Measurements from ENCODE around the gene FANCB.

FANCB gene

DNA sequence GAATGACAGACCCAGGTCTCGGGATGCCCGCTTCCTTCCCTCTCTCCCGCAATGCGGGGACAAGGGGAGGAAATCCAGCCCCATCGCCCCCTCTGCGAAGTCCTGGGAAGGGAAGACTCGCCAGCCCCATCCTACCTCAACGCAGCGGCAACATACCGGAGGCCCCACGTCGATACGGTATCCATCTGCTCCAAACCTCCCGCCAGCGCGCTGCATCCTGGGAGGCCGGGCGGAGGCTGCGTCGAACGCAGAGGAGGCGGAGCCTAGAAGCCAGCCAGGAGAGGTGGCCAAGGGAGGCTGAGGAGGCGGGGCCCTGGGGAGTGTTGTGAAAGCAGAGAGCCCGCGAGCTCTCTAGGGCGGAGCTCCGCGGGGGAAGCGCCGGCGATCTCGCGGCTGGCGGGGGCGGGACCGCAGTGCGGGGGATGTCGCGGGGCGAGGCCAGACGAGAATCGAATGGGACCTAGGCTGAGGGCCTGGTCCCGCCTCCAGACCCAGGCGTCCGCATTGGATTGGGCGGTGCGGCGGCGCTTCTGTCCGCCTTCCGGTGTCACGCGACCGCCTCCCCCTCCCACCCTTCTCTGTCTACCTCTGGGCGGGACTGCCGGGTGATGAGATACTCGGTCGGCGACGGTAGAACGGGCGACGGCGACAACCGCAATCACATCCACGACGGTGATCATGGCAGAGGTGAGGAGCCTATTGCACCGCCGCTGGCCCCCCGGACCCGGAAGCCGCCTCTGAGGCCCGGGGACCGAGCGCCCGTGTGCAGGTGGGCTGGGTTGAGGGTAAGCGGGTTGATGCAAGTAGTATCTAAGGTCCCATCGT lies at the start of gene FANCB, which contains the start of gene MOSPD2:
Gene FANCB, minus strand, starts transcription at position 219 of the 825 bp plus-strand sequence. CDS start 7,559 bp downstream, outside the sequence.
Gene MOSPD2, plus strand, starts transcription at position 571 of the 825 bp plus-strand sequence. Its CDS starts 108 bp downstream, at position 679.
- H3K27ac ChIP-seq (ENCODE audit: extremely low read depth, low read depth, low read length) = peak within 1 kb of the TSS; percentile 70
- ChIA-PET POLR2A (interaction anchor here (0.8 kb wide), 2 partner anchors 13 to 285 kb away, joined by 3 read pairs; no protein-coding TSS in a partner anchor), CTCF (no interaction called here)
- H3K9me3 ChIP-seq (ENCODE audit: control insufficient read depth, insufficient read depth, low read depth, low read length) = no peaks in the 10 kb centered on the region
- H3K36me3 ChIP-seq (ENCODE audit: control insufficient read depth in 2 of 2, insufficient read depth in 1 of 2, low read length in 2 of 2) = peaks cover 0 to 9% of the 10 kb centered on the region in 2 experiments; a peak in 2 of 3 replicates
- peak within 1 kb of the TSS; percentile 78 for H3K4me3 ChIP-seq (ENCODE audit: low read depth, low read length)
- H3K4me1 ChIP-seq (ENCODE audit: control insufficient read depth, insufficient read depth, low read length) = no peaks in the 10 kb centered on the region
- TF ChIP-seq TCF7L2 (IDR thresholded peaks at IDR 0.05; ENCODE audit: borderline replicate concordance, low read depth, low read length) (no peak), KLF9 (tag by site-specific recombination; IDR thresholded peaks at IDR 0.05; ENCODE audit: low read depth) (0 out of 2 replicates have a peak, but pooled peaks have one; percentile 41), GLIS2 (tag by site-specific recombination; IDR thresholded peaks at IDR 0.05) (peak; percentile 92), ZNF843 (tag by site-specific recombination; IDR thresholded peaks at IDR 0.05) (no peak), YY2 (tag by site-specific recombination; IDR thresholded peaks at IDR 0.05) (no peak), ZNF362 (tag by site-specific recombination; IDR thresholded peaks at IDR 0.05) (no peak), ZNF24 (tag by site-specific recombination; IDR thresholded peaks at IDR 0.05) (no peak), ZNF366 (tag by site-specific recombination; conservative IDR thresholded peaks at IDR 0.05) (peak; percentile 40; the same call in 1 of the 2 replicates), ZBTB17 (tag by site-specific recombination; IDR thresholded peaks at IDR 0.05) (peak; percentile 69), SP7 (tag by site-specific recombination; IDR thresholded peaks at IDR 0.05) (peak; percentile 25; the same call in 1 of the 2 replicates), ZNF677 (tag by site-specific recombination; IDR thresholded peaks at IDR 0.05) (no peak), ZNF132 (tag by site-specific recombination; IDR thresholded peaks at IDR 0.05; ENCODE audit: borderline replicate concordance) (no peak), GLIS1 (tag by site-specific recombination; IDR thresholded peaks at IDR 0.05) (peak; percentile 66), ZNF426 (tag by site-specific recombination; IDR thresholded peaks at IDR 0.05) (no peak), ZNF341 (tag by site-specific recombination; IDR thresholded peaks at IDR 0.05; ENCODE audit: low read depth) (peak; percentile 75), ZNF768 (tag by site-specific recombination; IDR thresholded peaks at IDR 0.05) (no peak), ZNF707 (tag by site-specific recombination; IDR thresholded peaks at IDR 0.05) (no peak), KLF16 (tag by site-specific recombination; IDR thresholded peaks at IDR 0.05) (no peak), ZNF133 (tag by site-specific recombination; IDR thresholded peaks at IDR 0.05) (no peak), ZNF558 (tag by site-specific recombination; IDR thresholded peaks at IDR 0.05) (no peak), HOXC10 (CRISPR knock-in tag; IDR thresholded peaks at IDR 0.05) (no peak), ZNF350 (tag by site-specific recombination; IDR thresholded peaks at IDR 0.05) (no peak), ZNF76 (tag by site-specific recombination; IDR thresholded peaks at IDR 0.05; ENCODE audit: borderline replicate concordance, low read depth) (peak; percentile 88), ZFHX2 (tag by site-specific recombination; conservative IDR thresholded peaks at IDR 0.05) (peak; percentile 83), ZEB2 (tag by site-specific recombination; IDR thresholded peaks at IDR 0.05) (peak; percentile 61; the same call in 1 of the 2 replicates), OVOL3 (tag by site-specific recombination; IDR thresholded peaks at IDR 0.05) (no peak), KLF1 (tag by site-specific recombination; IDR thresholded peaks at IDR 0.05) (0 out of 2 replicates have a peak, but pooled peaks have one; percentile 10), ZNF514 (tag by site-specific recombination; IDR thresholded peaks at IDR 0.05) (no peak), ZNF776 (tag by site-specific recombination; IDR thresholded peaks at IDR 0.05; ENCODE audit: borderline replicate concordance) (no peak)
- TF ChIP-seq, protein P1, sequence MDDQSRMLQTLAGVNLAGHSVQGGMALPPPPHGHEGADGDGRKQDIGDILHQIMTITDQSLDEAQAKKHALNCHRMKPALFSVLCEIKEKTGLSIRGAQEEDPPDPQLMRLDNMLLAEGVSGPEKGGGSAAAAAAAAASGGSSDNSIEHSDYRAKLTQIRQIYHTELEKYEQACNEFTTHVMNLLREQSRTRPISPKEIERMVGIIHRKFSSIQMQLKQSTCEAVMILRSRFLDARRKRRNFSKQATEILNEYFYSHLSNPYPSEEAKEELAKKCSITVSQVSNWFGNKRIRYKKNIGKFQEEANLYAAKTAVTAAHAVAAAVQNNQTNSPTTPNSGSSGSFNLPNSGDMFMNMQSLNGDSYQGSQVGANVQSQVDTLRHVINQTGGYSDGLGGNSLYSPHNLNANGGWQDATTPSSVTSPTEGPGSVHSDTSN (CRISPR knock-in tag; IDR thresholded peaks at IDR 0.05) = peak; percentile 79; the same call in 1 of the 2 replicates
- TF ChIP-seq, protein P2, sequence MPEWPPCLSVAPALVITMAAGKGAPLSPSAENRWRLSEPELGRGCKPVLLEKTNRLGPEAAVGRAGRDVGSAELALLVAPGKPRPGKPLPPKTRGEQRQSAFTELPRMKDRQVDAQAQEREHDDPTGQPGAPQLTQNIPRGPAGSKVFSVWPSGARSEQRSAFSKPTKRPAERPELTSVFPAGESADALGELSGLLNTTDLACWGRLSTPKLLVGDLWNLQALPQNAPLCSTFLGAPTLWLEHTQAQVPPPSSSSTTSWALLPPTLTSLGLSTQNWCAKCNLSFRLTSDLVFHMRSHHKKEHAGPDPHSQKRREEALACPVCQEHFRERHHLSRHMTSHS (tag by site-specific recombination; IDR thresholded peaks at IDR 0.05) = no peak
- TF ChIP-seq, protein P3, sequence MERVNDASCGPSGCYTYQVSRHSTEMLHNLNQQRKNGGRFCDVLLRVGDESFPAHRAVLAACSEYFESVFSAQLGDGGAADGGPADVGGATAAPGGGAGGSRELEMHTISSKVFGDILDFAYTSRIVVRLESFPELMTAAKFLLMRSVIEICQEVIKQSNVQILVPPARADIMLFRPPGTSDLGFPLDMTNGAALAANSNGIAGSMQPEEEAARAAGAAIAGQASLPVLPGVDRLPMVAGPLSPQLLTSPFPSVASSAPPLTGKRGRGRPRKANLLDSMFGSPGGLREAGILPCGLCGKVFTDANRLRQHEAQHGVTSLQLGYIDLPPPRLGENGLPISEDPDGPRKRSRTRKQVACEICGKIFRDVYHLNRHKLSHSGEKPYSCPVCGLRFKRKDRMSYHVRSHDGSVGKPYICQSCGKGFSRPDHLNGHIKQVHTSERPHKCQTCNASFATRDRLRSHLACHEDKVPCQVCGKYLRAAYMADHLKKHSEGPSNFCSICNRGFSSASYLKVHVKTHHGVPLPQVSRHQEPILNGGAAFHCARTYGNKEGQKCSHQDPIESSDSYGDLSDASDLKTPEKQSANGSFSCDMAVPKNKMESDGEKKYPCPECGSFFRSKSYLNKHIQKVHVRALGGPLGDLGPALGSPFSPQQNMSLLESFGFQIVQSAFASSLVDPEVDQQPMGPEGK (tag by site-specific recombination; IDR thresholded peaks at IDR 0.05) = peak; percentile 68
- TF ChIP-seq, protein P4, sequence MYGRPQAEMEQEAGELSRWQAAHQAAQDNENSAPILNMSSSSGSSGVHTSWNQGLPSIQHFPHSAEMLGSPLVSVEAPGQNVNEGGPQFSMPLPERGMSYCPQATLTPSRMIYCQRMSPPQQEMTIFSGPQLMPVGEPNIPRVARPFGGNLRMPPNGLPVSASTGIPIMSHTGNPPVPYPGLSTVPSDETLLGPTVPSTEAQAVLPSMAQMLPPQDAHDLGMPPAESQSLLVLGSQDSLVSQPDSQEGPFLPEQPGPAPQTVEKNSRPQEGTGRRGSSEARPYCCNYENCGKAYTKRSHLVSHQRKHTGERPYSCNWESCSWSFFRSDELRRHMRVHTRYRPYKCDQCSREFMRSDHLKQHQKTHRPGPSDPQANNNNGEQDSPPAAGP (tag by site-specific recombination; IDR thresholded peaks at IDR 0.05) = 0 out of 2 replicates have a peak, but pooled peaks have one; percentile 60
